HG03039 (cell line): Measurements from ENCODE around the gene SGCA.

Experiments
- ATAC-seq: cut with Tn5 transposase; IDR thresholded peaks from one replicate; pipeline ENCODE4 v1.9.1; 2021; ENCODE audit warnings: mild to moderate bottlenecking, moderate library complexity; ENCODE audit not compliant: unreplicated experiment

The SGCA gene

GRCh38 chr17:50205963-50206505 lies 40.2 kb downstream of the SGCA start:
- ATAC-seq: no peak

- no peak for ATAC-seq
Observed at GRCh38 chr17:50206604-50207293, 40.9 kb downstream of the SGCA start.

- no peak for ATAC-seq
Observed at GRCh38 chr17:50207315-50207714, 41.5 kb downstream of the SGCA start.

GRCh38 chr17:50207792-50208567 lies 42.2 kb downstream of the SGCA start:
- ATAC-seq: no peak

- ATAC-seq: no peak
Observed at GRCh38 chr17:50208611-50209061, 42.8 kb downstream of the SGCA start.

- no peak for ATAC-seq
Observed at GRCh38 chr17:50209133-50209471, 43.3 kb downstream of the SGCA start.

- no peak for ATAC-seq
Observed at GRCh38 chr17:50209472-50210239, 43.9 kb downstream of the SGCA start.

- ATAC-seq: no peak
Observed at GRCh38 chr17:50210240-50211225, 44.7 kb downstream of the SGCA start.

- ATAC-seq: no peak
Observed at GRCh38 chr17:50211249-50212120, 45.7 kb downstream of the SGCA start.

GRCh38 chr17:50212121-50212843 lies 46.5 kb downstream of the SGCA start:
- no peak for ATAC-seq

GRCh38 chr17:50213026-50214022 lies 47.5 kb downstream of the SGCA start:
- ATAC-seq: no peak

- ATAC-seq: no peak
Observed at GRCh38 chr17:50214976-50215760, 49.4 kb downstream of the SGCA start.

- no peak for ATAC-seq
Observed at GRCh38 chr17:50217591-50217990, 51.8 kb downstream of the SGCA start.

- no peak for ATAC-seq
Observed at GRCh38 chr17:50218071-50218759, 52.4 kb downstream of the SGCA start.

- ATAC-seq: no peak
Observed at GRCh38 chr17:50218771-50219315, 53.0 kb downstream of the SGCA start.

GRCh38 chr17:50219342-50219741 lies 53.5 kb downstream of the SGCA start:
- ATAC-seq: no peak
